B cell (primary cell): ENCODE data around the gene CNPY2. TPM values are rescaled to one million over a fixed set of nuclear protein-coding genes. Genes with fewer than 3 reads are reported as not detected.

Experiments
- ATAC-seq: fragments of 200-7000 bp; cut with Tn5 transposase; one replicate; pipeline ENCODE4 v1.10.0; 2021; ENCODE audit warnings: low read depth, mild to moderate bottlenecking, moderate number of reproducible peaks, moderate library complexity
- CTCF ChIA-PET: fragments of 350-600 bp; sonication (Branson Sonifier 250); formaldehyde crosslinking; loops from one replicate; lab custom pipeline; 2021; ENCODE audit warnings: antibody characterized with exemption, inconsistent platforms; lab: Charles Lee
- POLR2A ChIA-PET: fragments of 350-600 bp; sonication (Branson Sonifier 250); formaldehyde crosslinking; loops from one replicate; lab custom pipeline; 2021; ENCODE audit warnings: antibody characterized with exemption; lab: Charles Lee
- DNase-seq: peaks from one replicate; pipeline ENCODE4 v3.0.0; 2013
- H2AFZ ChIP-seq: 2 replicates; pipeline ENCODE4 v1.6.1; 2012; ENCODE audit warnings: mild to moderate bottlenecking, low read depth, low read length; ENCODE audit not compliant: insufficient read depth, poor library complexity, severe bottlenecking
- H3K27ac ChIP-seq, 2 donors: 1 replicate in 1 of 2; 2 replicates in 1 of 2; pipeline ENCODE4 v1.5.1; 2012 to 2013; ENCODE audit warnings: low read length in 2 of 2, mild to moderate bottlenecking in 2 of 2, moderate library complexity in 1 of 2
- H3K27me3 ChIP-seq, 4 experiments: fragments of 200-600 bp in 1 of 4; sonication (generic) in 1 of 4; replicated peaks in 1 of 4; 1 replicate in 2 of 4; 2 replicates in 2 of 4; pipeline versions ENCODE4 v1.6.1 to v1.7.0; 2013 to 2016; ENCODE audit warnings: low read length in 3 of 4, mild to moderate bottlenecking in 2 of 4, mixed read lengths in 1 of 4, moderate library complexity in 1 of 4; ENCODE audit not compliant: insufficient read depth in 4 of 4, control insufficient read depth in 3 of 4; ENCODE audit errors: control extremely low read depth in 1 of 4
- H3K36me3 ChIP-seq, 2 experiments: replicated peaks in 1 of 2; 1 replicate in 1 of 2; 2 replicates in 1 of 2; pipeline versions ENCODE4 v1.6.1 to v1.7.1; 2013; ENCODE audit warnings: low read length in 1 of 2; ENCODE audit not compliant: insufficient read depth in 2 of 2, control insufficient read depth in 1 of 2; ENCODE audit errors: control extremely low read depth in 1 of 2, extremely low read depth in 1 of 2
- H3K4me1 ChIP-seq, 2 donors: fragments of 200-600 bp in 1 of 2; sonication (generic) in 1 of 2; 1 replicate in 1 of 2; 2 replicates in 1 of 2; pipeline versions ENCODE4 v1.5.1 to v1.6.1; 2013 to 2017; ENCODE audit warnings: low read length in 2 of 2; ENCODE audit not compliant: control insufficient read depth in 2 of 2, insufficient read depth in 2 of 2
- H3K4me2 ChIP-seq: replicated peaks from 2 replicates; pipeline ENCODE3; 2012; ENCODE audit warnings: mild to moderate bottlenecking, low read depth, low read length; ENCODE audit not compliant: poor library complexity, severe bottlenecking
- H3K4me3 ChIP-seq, 5 experiments: fragments of 200-600 bp in 1 of 5; sonication (generic) in 1 of 5; 1 replicate in 3 of 5; 2 replicates in 2 of 5; pipeline versions ENCODE4 v1.5.1 to v1.7.0; 2011 to 2016; ENCODE audit warnings: low read length in 4 of 5, mild to moderate bottlenecking in 4 of 5, low read depth in 2 of 5, control low read depth in 1 of 5, moderate library complexity in 1 of 5; ENCODE audit not compliant: insufficient read depth in 1 of 5; ENCODE audit errors: control extremely low read depth in 1 of 5, extremely low read depth in 1 of 5
- H3K79me2 ChIP-seq: fragments of 200-600 bp; sonication (generic); one replicate; pipeline ENCODE4 v1.6.0; 2016; ENCODE audit warnings: low read length; ENCODE audit not compliant: control insufficient read depth, insufficient read depth
- H3K9ac ChIP-seq: fragments of 200-600 bp; sonication (generic); 2 replicates; pipeline ENCODE4 v1.6.1; 2017; ENCODE audit warnings: mild to moderate bottlenecking, low read length, moderate library complexity
- H3K9me3 ChIP-seq, 3 donors: one replicate each; pipeline versions ENCODE4 v1.6.1 to v1.7.1; 2013; ENCODE audit warnings: low read length in 2 of 3; ENCODE audit not compliant: control insufficient read depth in 2 of 3, insufficient read depth in 1 of 3; ENCODE audit errors: control extremely low read depth in 1 of 3
- H4K20me1 ChIP-seq: 2 replicates; pipeline ENCODE4 v1.6.0; 2012; ENCODE audit warnings: mild to moderate bottlenecking, low read length; ENCODE audit not compliant: insufficient read depth, control insufficient read depth, poor library complexity, severe bottlenecking
- H3K27ac Mint-ChIP-seq: one replicate; pipeline ENCODE4 v1.8.0; 2021; ENCODE audit warnings: mixed read lengths
- H3K27me3 Mint-ChIP-seq: one replicate; pipeline ENCODE4 v1.8.0; 2021; ENCODE audit warnings: mixed read lengths
- H3K4me1 Mint-ChIP-seq: one replicate; pipeline ENCODE4 v1.8.0; 2021; ENCODE audit warnings: mixed read lengths
- H3K4me3 Mint-ChIP-seq: one replicate; pipeline ENCODE4 v1.8.0; 2021; ENCODE audit warnings: mixed read lengths
- H3K9me3 Mint-ChIP-seq: one replicate; pipeline ENCODE4 v1.8.0; 2022; ENCODE audit warnings: mixed read lengths; ENCODE audit not compliant: insufficient read depth
- EZH2 ChIP-seq: IDR thresholded peaks from 2 replicates; pipeline ENCODE4 v1.6.1; 2012; ENCODE audit warnings: borderline replicate concordance, low read depth, mild to moderate bottlenecking, moderate library complexity, low read length; ENCODE audit not compliant: insufficient read depth, poor library complexity, severe bottlenecking
- WGBS: methylation state at CpG from one replicate; pipeline ENCODE4 v1.1.5; 2013; ENCODE audit warnings: missing lambda C conversion rate; ENCODE audit not compliant: insufficient coverage; 5-methylcytosine and 5-hydroxymethylcytosine counted together
- intact Hi-C: fragments of 100-400 bp; cut with micrococcal nuclease; formaldehyde crosslinking; loops from one replicate; pipeline ENCODE4 v1.10.0; 2022
- polyA plus RNA-seq: library from polyadenylated mRNA; depleted of rRNA; stranded (reverse); fragments of >200 nt; gene quantifications from 2 replicates; pipeline ENCODE4 v1.2.3, GENCODE V29; 2012
- total RNA-seq, 2 donors: library from RNA; stranded (reverse); fragments of 120-200 nt in 1 of 2; gene quantifications; 1 replicate in 1 of 2; 2 replicates in 1 of 2; pipeline versions ENCODE4 v1.2.3 to v1.2.4, GENCODE V29; 2013 to 2022
- TF ChIP-seq, protein P1 (sequence below): fragments of 200-600 bp; IDR thresholded peaks from one replicate; pipeline ENCODE4 v1.8.0; 2022; ENCODE audit warnings: antibody characterized with exemption, mild to moderate bottlenecking

CNPY2 gene
- total and polyA plus RNA-seq, 2 donors (not counting 1 experiment from before 2014, with no cell fraction given), result 61.9 to 91.2 TPM

DNA sequence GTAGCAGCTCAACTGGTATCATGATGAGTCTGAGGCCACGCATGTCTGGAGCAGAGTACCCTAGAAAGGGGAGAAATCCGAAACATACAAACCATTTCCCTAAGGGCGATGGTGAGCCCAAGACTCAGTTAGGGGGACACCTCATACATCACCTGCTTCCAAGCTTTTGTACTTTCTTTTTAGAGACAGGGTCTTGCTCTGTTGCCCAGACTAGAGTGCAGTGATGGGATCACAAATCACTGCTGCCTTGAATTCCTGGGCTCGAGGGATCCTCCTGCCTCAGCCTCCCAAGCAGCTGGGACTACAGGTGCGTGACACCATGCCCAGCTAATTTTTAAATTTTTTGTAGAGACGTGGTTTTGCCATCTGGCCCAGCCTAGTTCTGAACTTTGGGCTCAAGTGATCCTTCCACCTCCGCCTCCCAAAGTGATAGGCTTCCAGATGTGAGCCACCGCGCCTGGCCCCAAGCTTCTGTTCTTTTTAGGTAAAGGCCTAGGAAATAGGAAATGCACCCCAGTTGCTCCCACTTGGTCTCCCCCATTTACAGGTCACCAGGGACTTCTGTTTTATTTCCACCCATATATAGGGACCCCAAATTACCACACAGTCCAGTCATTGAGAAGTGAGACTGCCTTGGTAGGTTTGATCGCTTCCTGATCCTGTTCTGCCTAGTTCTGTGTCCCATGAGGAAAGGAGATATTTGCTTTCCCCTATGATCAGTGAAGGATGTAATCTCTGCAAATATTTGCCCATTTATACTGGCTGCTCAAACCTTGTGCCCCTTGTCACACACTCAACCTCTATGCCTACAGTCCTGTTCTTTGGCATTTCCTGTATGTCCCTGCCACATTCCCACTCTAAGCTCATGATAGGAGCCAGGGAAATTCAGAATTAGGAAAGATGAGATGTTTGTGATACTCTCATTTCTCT lies 46.6 kb upstream of the CNPY2 start, which contains the start of gene APOF:
Gene APOF (minus strand): TSS at position 728 of the 930 bp plus-strand sequence. CDS start 112 bp downstream, at position 616.
- Histone ChIP-seq H3K4me1 (peaks cover 15 to 24% of the 10 kb centered on the region in 2 donors), H3K27me3 (no peaks in the 10 kb centered on the region), H3K36me3 (no peaks in the 10 kb centered on the region), H3K9ac (no peak within 1 kb of the TSS), H2AFZ (no peak within 1 kb of the TSS), H3K4me3 (no peak within 1 kb of the TSS), H3K4me2 (no peak within 1 kb of the TSS), H3K79me2 (peaks cover 29% of the 10 kb centered on the region), H4K20me1 (no peaks in the 10 kb centered on the region), H3K9me3 (no peaks in the 10 kb centered on the region), H3K27ac (no peak within 1 kb of the TSS)
- ChIA-PET POLR2A (interaction anchor here (0.5 to 3.9 kb wide), 3 partner anchors 12 to 265 kb away, joined by 3 to 19 read pairs (median 3); partner anchors contain the start of gene CNPY2), CTCF (interaction anchor here (0.8 to 5.5 kb wide), 3 partner anchors 15 to 101 kb away, joined by 3 to 59 read pairs (median 10); partner anchors contain the start of gene CNPY2)
- H3K4me1 Mint-ChIP-seq, result peaks cover 26% of the 10 kb centered on the region
- H3K27ac Mint-ChIP-seq, result peak within 1 kb of the TSS; percentile 38
- H3K4me3 Mint-ChIP-seq, result peak within 1 kb of the TSS; percentile 89
- ATAC-seq, result no peak
- intact Hi-C loops, result loop anchor here (10.0 kb wide), 1 partner anchor 272 kb away; the partner anchor contains the start of gene BAZ2A
- no peak for DNase-seq
- no peaks in the 10 kb centered on the region for H3K9me3 Mint-ChIP-seq
- WGBS, result 80% methylated on average over 7 of the region's 10 CpGs
- no peaks in the 10 kb centered on the region for H3K27me3 Mint-ChIP-seq
- TF ChIP-seq EZH2, result no peak
- TF ChIP-seq, protein P1, sequence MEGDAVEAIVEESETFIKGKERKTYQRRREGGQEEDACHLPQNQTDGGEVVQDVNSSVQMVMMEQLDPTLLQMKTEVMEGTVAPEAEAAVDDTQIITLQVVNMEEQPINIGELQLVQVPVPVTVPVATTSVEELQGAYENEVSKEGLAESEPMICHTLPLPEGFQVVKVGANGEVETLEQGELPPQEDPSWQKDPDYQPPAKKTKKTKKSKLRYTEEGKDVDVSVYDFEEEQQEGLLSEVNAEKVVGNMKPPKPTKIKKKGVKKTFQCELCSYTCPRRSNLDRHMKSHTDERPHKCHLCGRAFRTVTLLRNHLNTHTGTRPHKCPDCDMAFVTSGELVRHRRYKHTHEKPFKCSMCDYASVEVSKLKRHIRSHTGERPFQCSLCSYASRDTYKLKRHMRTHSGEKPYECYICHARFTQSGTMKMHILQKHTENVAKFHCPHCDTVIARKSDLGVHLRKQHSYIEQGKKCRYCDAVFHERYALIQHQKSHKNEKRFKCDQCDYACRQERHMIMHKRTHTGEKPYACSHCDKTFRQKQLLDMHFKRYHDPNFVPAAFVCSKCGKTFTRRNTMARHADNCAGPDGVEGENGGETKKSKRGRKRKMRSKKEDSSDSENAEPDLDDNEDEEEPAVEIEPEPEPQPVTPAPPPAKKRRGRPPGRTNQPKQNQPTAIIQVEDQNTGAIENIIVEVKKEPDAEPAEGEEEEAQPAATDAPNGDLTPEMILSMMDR, result no peak
